Osteoblast (primary cell): ENCODE measurements around the gene TMEM175. TPM values are rescaled to one million over a fixed set of nuclear protein-coding genes. Genes with fewer than 3 reads are reported as not detected.

ENCODE experiments used
- DNase-seq: peaks from one replicate; pipeline ENCODE4 v3.0.0; 2011; ENCODE audit warnings: low spot score, mixed read lengths; ENCODE audit not compliant: insufficient read length; ENCODE audit errors: missing footprints
- H2AFZ ChIP-seq: 2 replicates; pipeline ENCODE4 v1.6.0; 2011; ENCODE audit warnings: mild to moderate bottlenecking, low read length
- H3K27ac ChIP-seq: 2 replicates; pipeline ENCODE4 v1.5.1; 2011; ENCODE audit warnings: mild to moderate bottlenecking, low read depth, low read length, moderate library complexity
- H3K27me3 ChIP-seq: 2 replicates; pipeline ENCODE4 v1.6.0; 2012; ENCODE audit warnings: mild to moderate bottlenecking, control low read depth, inconsistent platforms, low read length, moderate library complexity; ENCODE audit not compliant: insufficient read depth
- H3K36me3 ChIP-seq: 2 replicates; pipeline ENCODE4 v1.5.1; 2011; ENCODE audit warnings: mild to moderate bottlenecking, low read length, control low read depth, moderate library complexity; ENCODE audit not compliant: insufficient read depth
- H3K4me1 ChIP-seq: 2 replicates; pipeline ENCODE4 v1.5.1; 2011; ENCODE audit warnings: mild to moderate bottlenecking, low read length, control low read depth, moderate library complexity; ENCODE audit not compliant: insufficient read depth
- H3K4me2 ChIP-seq: 2 replicates; pipeline ENCODE4 v1.6.0; 2011; ENCODE audit warnings: mild to moderate bottlenecking, low read length; ENCODE audit not compliant: insufficient read depth
- H3K4me3 ChIP-seq: fragments of 200-600 bp; sonication (generic); 3 replicates; pipeline ENCODE4 v1.5.1; 2012; ENCODE audit warnings: mild to moderate bottlenecking, low read length, inconsistent platforms; ENCODE audit not compliant: insufficient read depth
- H3K79me2 ChIP-seq: 2 replicates; pipeline ENCODE4 v1.6.0; 2012; ENCODE audit warnings: mild to moderate bottlenecking, low read length, control low read depth, inconsistent platforms; ENCODE audit not compliant: insufficient read depth
- H3K9me3 ChIP-seq: 2 replicates; pipeline ENCODE4 v1.5.1; 2011; ENCODE audit warnings: low read depth, low read length, control low read depth
- H4K20me1 ChIP-seq: 2 replicates; pipeline ENCODE4 v1.6.0; 2012; ENCODE audit warnings: mild to moderate bottlenecking, low read length, control low read depth; ENCODE audit not compliant: insufficient read depth
- total RNA-seq: library from RNA; depleted of rRNA; stranded (reverse); fragments of >200 nt; gene quantifications from 2 replicates; pipeline ENCODE4 v1.2.3, GENCODE V29; 2012
- TF ChIP-seq, protein P1 (sequence below): IDR thresholded peaks from 2 replicates; pipeline ENCODE4 v1.5.1; 2011; ENCODE audit warnings: mild to moderate bottlenecking, low read depth, low read length, moderate library complexity; ENCODE audit errors: extremely low read depth

TMEM175 gene
- total RNA-seq, 1 donor: 13.8 TPM

- no peaks in the 10 kb centered on the region for H3K4me1 ChIP-seq
- TF ChIP-seq, protein P1, sequence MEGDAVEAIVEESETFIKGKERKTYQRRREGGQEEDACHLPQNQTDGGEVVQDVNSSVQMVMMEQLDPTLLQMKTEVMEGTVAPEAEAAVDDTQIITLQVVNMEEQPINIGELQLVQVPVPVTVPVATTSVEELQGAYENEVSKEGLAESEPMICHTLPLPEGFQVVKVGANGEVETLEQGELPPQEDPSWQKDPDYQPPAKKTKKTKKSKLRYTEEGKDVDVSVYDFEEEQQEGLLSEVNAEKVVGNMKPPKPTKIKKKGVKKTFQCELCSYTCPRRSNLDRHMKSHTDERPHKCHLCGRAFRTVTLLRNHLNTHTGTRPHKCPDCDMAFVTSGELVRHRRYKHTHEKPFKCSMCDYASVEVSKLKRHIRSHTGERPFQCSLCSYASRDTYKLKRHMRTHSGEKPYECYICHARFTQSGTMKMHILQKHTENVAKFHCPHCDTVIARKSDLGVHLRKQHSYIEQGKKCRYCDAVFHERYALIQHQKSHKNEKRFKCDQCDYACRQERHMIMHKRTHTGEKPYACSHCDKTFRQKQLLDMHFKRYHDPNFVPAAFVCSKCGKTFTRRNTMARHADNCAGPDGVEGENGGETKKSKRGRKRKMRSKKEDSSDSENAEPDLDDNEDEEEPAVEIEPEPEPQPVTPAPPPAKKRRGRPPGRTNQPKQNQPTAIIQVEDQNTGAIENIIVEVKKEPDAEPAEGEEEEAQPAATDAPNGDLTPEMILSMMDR: no peak
Measured at GRCh38 chr4:892780-893179, 39.5 kb upstream of the TMEM175 start.

DNA sequence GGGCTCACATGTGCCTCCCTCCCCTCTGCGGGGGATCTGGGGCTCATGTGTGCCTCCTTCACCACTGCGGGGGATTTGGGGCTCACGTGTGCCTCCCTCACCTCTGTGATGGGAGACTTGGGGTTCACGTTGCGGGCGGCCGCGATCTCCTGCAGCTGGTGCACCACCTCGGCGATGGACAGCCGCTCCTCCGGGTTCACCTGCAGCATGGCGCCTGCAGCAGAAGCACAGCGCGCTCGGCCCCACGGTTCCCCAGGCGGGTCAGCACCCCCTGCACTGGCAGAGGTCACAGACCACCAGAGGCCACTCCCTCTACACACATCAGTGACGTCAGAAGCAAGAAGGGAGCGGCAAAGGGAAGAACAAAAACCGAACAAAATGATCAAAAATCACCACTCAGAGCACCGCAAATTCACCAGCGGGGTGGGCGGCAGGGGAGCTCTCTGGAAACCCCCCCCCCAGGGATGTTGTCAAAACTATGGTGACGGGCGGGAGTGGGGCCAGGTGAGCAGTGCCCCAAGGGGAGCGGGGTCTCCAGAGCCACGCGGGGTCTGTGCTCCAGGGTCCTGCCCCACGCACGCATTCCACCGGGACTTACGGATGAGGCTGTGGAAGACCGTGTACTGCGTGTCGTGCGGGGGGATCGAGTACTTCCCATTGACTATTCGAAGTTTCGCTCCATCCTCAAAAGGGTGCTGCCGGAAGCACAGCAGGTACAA is 38.8 kb upstream of the TMEM175 start:
- peaks cover 7% of the 10 kb centered on the region for H3K79me2 ChIP-seq
- H3K27ac ChIP-seq: no peak overlapping the region
- no peaks in the 10 kb centered on the region for H3K9me3 ChIP-seq
- H2AFZ ChIP-seq: no peak overlapping the region
- no peak overlapping the region for H3K4me2 ChIP-seq
- TF ChIP-seq, protein P1: no peak
- peaks cover 5% of the 10 kb centered on the region for H4K20me1 ChIP-seq
- H3K27me3 ChIP-seq: no peaks in the 10 kb centered on the region
- no peak overlapping the region for H3K4me3 ChIP-seq
- no peaks in the 10 kb centered on the region for H3K4me1 ChIP-seq
- peaks cover 20% of the 10 kb centered on the region for H3K36me3 ChIP-seq
- no peak for DNase-seq

More at GRCh38 chr4:892780-893179, 39.5 kb upstream of the TMEM175 start:
- H3K36me3 ChIP-seq: peaks cover 23% of the 10 kb centered on the region
- H3K79me2 ChIP-seq: peaks cover 2% of the 10 kb centered on the region
- no peak overlapping the region for H3K4me3 ChIP-seq
- no peak overlapping the region for H3K4me2 ChIP-seq
- peaks cover 5% of the 10 kb centered on the region for H4K20me1 ChIP-seq
- H3K9me3 ChIP-seq: no peaks in the 10 kb centered on the region
- H3K27me3 ChIP-seq: no peaks in the 10 kb centered on the region
- H2AFZ ChIP-seq: no peak overlapping the region
- DNase-seq: no peak
- no peak overlapping the region for H3K27ac ChIP-seq

GRCh38 chr4:893995-894705 is 38.1 kb upstream of the TMEM175 start:
- no peaks in the 10 kb centered on the region for H3K4me1 ChIP-seq
- TF ChIP-seq, protein P1: no peak
- H3K36me3 ChIP-seq: peaks cover 18% of the 10 kb centered on the region
- H3K4me2 ChIP-seq: no peak overlapping the region
- H3K9me3 ChIP-seq: no peaks in the 10 kb centered on the region
- peaks cover 9% of the 10 kb centered on the region for H4K20me1 ChIP-seq
- no peak overlapping the region for H3K4me3 ChIP-seq
- no peak overlapping the region for H3K27ac ChIP-seq
- peaks cover 11% of the 10 kb centered on the region for H3K79me2 ChIP-seq
- no peak for DNase-seq
- no peak overlapping the region for H2AFZ ChIP-seq
- H3K27me3 ChIP-seq: no peaks in the 10 kb centered on the region

GRCh38 chr4:895596-895995 is 36.7 kb upstream of the TMEM175 start:
- H2AFZ ChIP-seq: no peak overlapping the region
- no peak overlapping the region for H3K27ac ChIP-seq
- H3K79me2 ChIP-seq: peaks cover 26% of the 10 kb centered on the region
- H3K4me3 ChIP-seq: no peak overlapping the region
- no peaks in the 10 kb centered on the region for H3K4me1 ChIP-seq
- H3K9me3 ChIP-seq: no peaks in the 10 kb centered on the region
- H3K27me3 ChIP-seq: no peaks in the 10 kb centered on the region
- no peak overlapping the region for H3K4me2 ChIP-seq
- H3K36me3 ChIP-seq: peaks cover 21% of the 10 kb centered on the region
- no peak for DNase-seq
- TF ChIP-seq, protein P1: no peak
- H4K20me1 ChIP-seq: peaks cover 9% of the 10 kb centered on the region
